Measurements from ENCODE around the gene MTG1.

GRCh38 chr10:133377818-133378250 is 16.1 kb upstream of the MTG1 start:
- TF ChIP-seq CTCF (IDR thresholded peaks at IDR 0.05; ENCODE audit: insufficient read depth, low read length) (no peak), POLR2AphosphoS5 (IDR thresholded peaks at IDR 0.05; ENCODE audit: low read depth) (no peak)

Measured in HL-60 (cell line).